Right lobe of liver (tissue), 6 donors: ENCODE data around the gene CPM. TPM values are rescaled to one million over a fixed set of nuclear protein-coding genes. Genes with fewer than 3 reads are reported as not detected.

Experiments used
- ATAC-seq, 4 donors: fragments of 200-7000 bp; cut with Tn5 transposase; one replicate each; pipeline ENCODE4 v1.9.1; 2020; ENCODE audit warnings: mild to moderate bottlenecking in 4 of 4, moderate library complexity in 4 of 4
- DNase-seq, 3 donors: peaks; one replicate each; pipeline ENCODE4 v3.0.0-alpha.2; 2020
- H3K27ac ChIP-seq, 3 donors: fragments of 200-600 bp; one replicate each; pipeline ENCODE4 v1.8.0; 2022
- H3K27me3 ChIP-seq, 2 donors: fragments of 200-600 bp; one replicate each; pipeline ENCODE4 v1.8.0; 2022
- H3K36me3 ChIP-seq, 4 donors: fragments of 200-600 bp; sonication (generic) in 1 of 4; one replicate each; pipeline versions ENCODE4 v1.5.1 to v1.8.0; 2017 to 2022; ENCODE audit warnings: control low read depth in 1 of 4
- H3K4me1 ChIP-seq, 4 donors: fragments of 200-600 bp; sonication (generic) in 1 of 4; one replicate each; pipeline versions ENCODE4 v1.5.1 to v1.8.0; 2017 to 2022; ENCODE audit warnings: control low read depth in 1 of 4
- H3K4me3 ChIP-seq, 3 donors: fragments of 200-600 bp; one replicate each; pipeline ENCODE4 v1.8.0; 2022
- H3K9me3 ChIP-seq, 4 donors: fragments of 200-600 bp; sonication (generic) in 1 of 4; one replicate each; pipeline versions ENCODE4 v1.5.1 to v1.8.0; 2017 to 2022; ENCODE audit warnings: control low read depth in 1 of 4
- CTCF ChIP-seq, 4 donors: fragments of 200-600 bp in 3 of 4; fragments of 450-650 bp in 1 of 4; IDR thresholded peaks; one replicate each; pipeline versions ENCODE4 v1.5.1 to v1.8.0; 2016 to 2022; ENCODE audit warnings: antibody characterized with exemption in 4 of 4, mild to moderate bottlenecking in 2 of 4
- POLR2A ChIP-seq: fragments of 450-650 bp; IDR thresholded peaks from one replicate; pipeline ENCODE4 v1.6.1; 2017; ENCODE audit warnings: antibody characterized with exemption, mild to moderate bottlenecking
- WGBS: methylation state at CpG from one replicate; pipeline ENCODE4 v1.1.6; 2018; ENCODE audit warnings: low coverage, low lambda C conversion rate; ENCODE audit not compliant: insufficient coverage; ENCODE audit errors: missing lambda C conversion rate; 5-methylcytosine and 5-hydroxymethylcytosine counted together
- intact Hi-C, 2 donors: fragments of 100-400 bp; cut with DNase I; formaldehyde crosslinking; loops; one replicate each; pipeline versions ENCODE4 v1.11.2 to v1.14.1; 2022
- total RNA-seq, 6 experiments: library from RNA; depleted of rRNA in 2 of 6; stranded (reverse); fragments of >200 nt in 2 of 6; fragmentation: NEBNext Ultra II Directional in 3 of 6; extraction: Animal tissue kit (Norgen Biotek cat#: 25700) in 3 of 6; gene quantifications; one replicate each; pipeline versions ENCODE4 v1.1.0 to v1.2.4, GENCODE V29; 2016 to 2023
- donor health status: DM: no; HTN: yes; CAD: no.
- donor health status: DM: no; HTN: no; CAD: no.
- donor health status: DM: no; HTN: no; CAD: no.
- donor health status: DM: no; HTN: yes; CAD: no.
- donor health status: DM: no; HTN: yes; CAD: no.

CPM gene
- total RNA-seq, 6 experiments from 2014 or later: 34.6 to 91.6 (median 50.0) TPM

DNA sequence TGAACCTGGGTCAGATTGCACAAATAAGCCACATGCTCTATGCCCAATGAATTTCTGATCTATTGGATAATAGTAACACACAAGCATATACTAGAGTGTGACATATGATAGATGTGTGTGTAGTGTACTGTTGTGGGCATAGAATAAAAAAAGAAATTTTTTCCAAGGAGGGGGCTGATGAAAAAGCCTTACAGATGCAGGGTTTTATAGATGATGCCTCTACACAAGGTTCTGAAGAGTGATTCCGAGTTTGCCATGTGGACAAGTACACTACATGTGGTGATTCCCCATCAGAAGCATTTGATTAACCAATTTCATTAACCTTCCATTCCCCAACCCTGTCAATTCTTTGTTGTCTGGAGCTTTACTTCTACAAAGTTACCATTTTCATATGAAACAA is 45.3 kb downstream of the CPM start:
- no peak for ATAC-seq
- WGBS: 88% methylated on average over 1 of the region's 1 CpG
- peaks cover 0 to 4% (median 0%) of the 10 kb centered on the region in 4 donors for H3K4me1 ChIP-seq
- no peak overlapping the region for H3K27ac ChIP-seq
- intact Hi-C loops: no loop called here
- no peaks in the 10 kb centered on the region for H3K27me3 ChIP-seq
- H3K9me3 ChIP-seq: no peaks in the 10 kb centered on the region
- no peak for DNase-seq
- H3K4me3 ChIP-seq: no peak overlapping the region
- no peak for TF ChIP-seq POLR2A
- TF ChIP-seq CTCF (IDR thresholded peaks at IDR 0.05): no peak
- H3K36me3 ChIP-seq: peaks cover 0 to 5% (median 0%) of the 10 kb centered on the region in 4 donors

DNA sequence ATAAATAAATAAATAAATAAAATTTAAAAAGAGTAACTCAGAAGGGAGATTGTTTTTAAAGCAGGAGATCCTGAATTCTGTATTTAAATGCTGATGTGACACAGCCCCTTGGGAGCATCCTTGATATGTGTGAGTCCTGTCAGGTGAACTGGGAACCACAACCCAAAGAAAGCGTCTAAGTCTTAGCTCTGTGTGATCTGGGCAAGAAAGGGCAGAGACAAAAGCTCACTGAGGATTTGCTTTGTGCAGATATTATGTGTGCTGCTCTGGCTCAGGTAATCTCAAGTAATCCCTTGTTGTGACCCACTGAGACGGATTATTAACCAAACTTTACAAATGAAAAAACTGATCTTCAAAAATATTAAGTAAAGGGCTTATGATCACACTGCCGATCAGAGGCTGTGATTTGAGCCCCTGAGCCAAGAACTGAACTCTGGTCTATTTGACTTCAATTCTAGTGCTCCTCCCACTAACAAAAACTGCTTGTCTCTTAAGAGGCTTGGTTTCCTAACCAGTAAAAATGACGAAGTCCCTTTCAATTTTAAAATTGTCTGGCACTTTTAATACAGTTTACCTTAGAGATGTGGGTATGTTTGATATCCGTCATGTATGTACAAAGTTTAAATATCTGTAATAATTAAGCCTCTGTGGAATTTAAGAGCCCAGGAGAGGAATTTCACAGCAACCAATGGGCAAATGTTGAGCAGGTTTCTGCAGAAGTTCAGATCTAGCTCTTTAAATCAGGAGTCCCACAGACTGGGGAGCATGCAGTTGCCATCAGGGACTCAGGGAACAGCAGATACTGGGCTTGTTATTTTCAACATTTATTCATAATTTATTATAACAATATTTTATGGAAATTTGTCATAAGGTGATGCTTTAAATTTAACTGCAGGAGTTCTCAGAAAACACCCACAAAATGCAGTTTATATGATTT is 46.1 kb downstream of the CPM start:
- Histone ChIP-seq H3K27me3 (no peaks in the 10 kb centered on the region), H3K4me1 (peaks cover 0 to 4% (median 0%) of the 10 kb centered on the region in 4 donors), H3K27ac (peak overlapping the region in 2 of 3 donors; percentile 11 to 13), H3K4me3 (peak overlapping the region in 1 of 3 donors; percentile 8), H3K9me3 (no peaks in the 10 kb centered on the region), H3K36me3 (peaks cover 0 to 5% (median 0%) of the 10 kb centered on the region in 4 donors)
- intact Hi-C loops: no loop called here
- ATAC-seq: peak; percentile 75 to 89 (median 80)
- WGBS: 42% methylated on average over 5 of the region's 5 CpGs
- no peak for DNase-seq
- TF ChIP-seq POLR2A (no peak), CTCF (IDR thresholded peaks at IDR 0.05) (no peak)

- WGBS: 80% methylated on average over 1 of the region's 3 CpGs
- H3K27ac ChIP-seq: no peak overlapping the region
- H3K4me1 ChIP-seq: peaks cover 0 to 4% (median 0%) of the 10 kb centered on the region in 4 donors
- DNase-seq (no peak), ATAC-seq (no peak)
- peaks cover 0 to 5% (median 0%) of the 10 kb centered on the region in 4 donors for H3K36me3 ChIP-seq
- intact Hi-C loops: no loop called here
- no peak overlapping the region for H3K4me3 ChIP-seq
- no peaks in the 10 kb centered on the region for H3K27me3 ChIP-seq
- no peaks in the 10 kb centered on the region for H3K9me3 ChIP-seq
- TF ChIP-seq POLR2A (no peak), CTCF (IDR thresholded peaks at IDR 0.05) (no peak)
Measured at GRCh38 chr12:68885381-68885780, 47.6 kb downstream of the CPM start.

DNA sequence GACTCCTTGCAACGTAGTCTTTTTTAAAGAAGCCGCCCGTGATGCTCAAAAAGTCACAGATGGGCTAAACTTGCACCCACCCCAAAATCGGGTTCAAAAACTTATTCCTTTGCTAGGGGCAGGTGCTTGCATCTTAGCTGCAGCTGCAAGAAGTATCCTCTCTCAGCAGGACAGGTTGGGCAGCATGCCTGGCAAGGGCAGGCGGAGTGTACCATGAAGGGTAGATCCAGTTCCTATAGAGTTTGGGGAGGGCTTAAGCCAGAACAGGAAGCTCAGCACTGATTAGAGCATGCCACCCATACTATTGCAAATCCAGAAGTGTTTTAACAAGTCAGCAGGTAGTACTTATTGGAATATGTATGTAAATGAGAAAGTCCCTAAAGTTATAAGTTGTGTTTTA is 48.7 kb downstream of the CPM start:
- TF ChIP-seq POLR2A: no peak
- no peak for TF ChIP-seq CTCF (IDR thresholded peaks at IDR 0.05)
- WGBS: 71% methylated on average over 3 of the region's 5 CpGs
- Histone ChIP-seq H3K27me3 (no peaks in the 10 kb centered on the region), H3K4me1 (peaks cover 0 to 4% (median 0%) of the 10 kb centered on the region in 4 donors), H3K27ac (no peak overlapping the region), H3K9me3 (no peaks in the 10 kb centered on the region), H3K36me3 (peaks cover 0 to 5% (median 0%) of the 10 kb centered on the region in 4 donors), H3K4me3 (no peak overlapping the region)
- ATAC-seq (no peak), DNase-seq (no peak)
- intact Hi-C loops: no loop called here
